ENCODE measurements around the gene TMEM181.

GRCh38 chr6:158625881-158626305 is 66.0 kb downstream of the TMEM181 start:
- no peak for TF ChIP-seq CTCF (IDR thresholded peaks at IDR 0.05; ENCODE audit: insufficient read depth, low read length, poor library complexity, severe bottlenecking)
- no peak for TF ChIP-seq EZH2phosphoT487 (conservative IDR thresholded peaks at IDR 0.05; ENCODE audit: low read length)

All from SU-DHL-6 (cell line).